K562 (cell line): Measurements from ENCODE around the gene OR4D2. TPM values are rescaled to one million over a fixed set of nuclear protein-coding genes. Genes with fewer than 3 reads are reported as not detected.

Source experiments
- DNMT1 ChIP-seq: fragments of 450-650 bp; IDR thresholded peaks from 2 replicates; pipeline ENCODE4 v1.6.1; 2016; ENCODE audit warnings: antibody characterized with exemption, mild to moderate bottlenecking
- GATA2 ChIP-seq: sonication (generic); formaldehyde crosslinking; IDR thresholded peaks from 2 replicates; pipeline ENCODE4 v1.4.0; 2020; ENCODE audit warnings: mild to moderate bottlenecking, missing genetic modification reagents
- HNRNPLL ChIP-seq: fragments of 200-400 bp; formaldehyde crosslinking; IDR thresholded peaks from 2 replicates; pipeline ENCODE4 v1.6.1; 2017; ENCODE audit warnings: low read length, low read depth, mild to moderate bottlenecking; ENCODE audit not compliant: poor library complexity, severe bottlenecking
- JUNB ChIP-seq: fragments of 450-650 bp; formaldehyde crosslinking; conservative IDR thresholded peaks from 2 replicates; pipeline ENCODE4 v1.4.0; 2020; ENCODE audit warnings: mild to moderate bottlenecking
- NFXL1 ChIP-seq: fragments of 450-650 bp; formaldehyde crosslinking; IDR thresholded peaks from 2 replicates; pipeline ENCODE4 v1.4.0; 2021; ENCODE audit warnings: mild to moderate bottlenecking
- NR2C2 ChIP-seq, 2 experiments: fragments of 200-800 bp in 1 of 2; sonication (Bioruptor generic) in 1 of 2; sonication (generic) in 1 of 2; formaldehyde crosslinking in 1 of 2; IDR thresholded peaks; 2 replicates each; pipeline versions ENCODE4 v1.6.1 to v1.8.0; 2016 to 2022; ENCODE audit warnings: mild to moderate bottlenecking in 1 of 2, missing compliant biosample characterization in 1 of 2, missing genetic modification characterization in 1 of 2, missing genetic modification reagents in 1 of 2
- POLR2AphosphoS5 ChIP-seq: IDR thresholded peaks from 2 replicates; pipeline ENCODE4 v1.6.1; 2011; ENCODE audit warnings: mild to moderate bottlenecking, low read depth, low read length, moderate library complexity; ENCODE audit not compliant: control insufficient read depth, insufficient read depth
- RFX7 ChIP-seq: fragments of 250-450 bp; sonication (Bioruptor Pico); IDR thresholded peaks from 2 replicates; pipeline ENCODE4 v1.5.1; 2021; ENCODE audit warnings: mild to moderate bottlenecking
- SREBF2 ChIP-seq: sonication (generic); formaldehyde crosslinking; IDR thresholded peaks from 2 replicates; pipeline ENCODE4 v1.4.0; 2020; ENCODE audit warnings: mild to moderate bottlenecking, missing genetic modification reagents
- ZNF12 ChIP-seq: sonication (generic); formaldehyde crosslinking; IDR thresholded peaks from 2 replicates; pipeline ENCODE4 v1.4.0; 2020; ENCODE audit warnings: mild to moderate bottlenecking, missing genetic modification reagents
- ZNF121 ChIP-seq: sonication (generic); formaldehyde crosslinking; conservative IDR thresholded peaks from 2 replicates; pipeline ENCODE4 v1.8.0; 2022; ENCODE audit warnings: missing genetic modification reagents
- ZNF584 ChIP-seq: fragments of 200-800 bp; sonication (Bioruptor generic); IDR thresholded peaks from 2 replicates; pipeline ENCODE4 v1.6.1; 2016; ENCODE audit warnings: low read depth, mild to moderate bottlenecking, missing genetic modification characterization, missing compliant biosample characterization
- ZNF699 ChIP-seq: fragments of 250-450 bp; sonication (Bioruptor Pico); IDR thresholded peaks from 2 replicates; pipeline ENCODE4 v1.8.0; 2021; ENCODE audit warnings: mild to moderate bottlenecking, moderate library complexity; ENCODE audit not compliant: insufficient replicate concordance
- polyA plus RNA-seq, 8 experiments: library from polyadenylated mRNA; depleted of rRNA in 4 of 8; stranded (reverse) in 5 of 8; unstranded in 3 of 8; fragments of >200 nt; fragmentation: Nextera tagmentation in 2 of 8; fragmentation: Illumina TruSeq in 1 of 8; extraction: Ambion mirVana in 2 of 8; extraction: Trizol in 1 of 8; gene quantifications; 2 replicates each; pipeline versions ENCODE4 v1.2.1 to v1.2.3, GENCODE V29; 2011 to 2014; ENCODE audit warnings: inconsistent platforms in 1 of 8, missing spikeins in 1 of 8
- total RNA-seq, 7 experiments: library from RNA; depleted of rRNA in 6 of 7; stranded (reverse); fragments of >200 nt in 6 of 7; fragmentation: Illumina TruSeq in 2 of 7; extraction: Trizol in 2 of 7; gene quantifications; 2 replicates each; pipeline versions ENCODE4 v1.2.1 to v1.2.3, GENCODE V29; 2011 to 2021; ENCODE audit warnings: low replicate concordance in 1 of 7
- TF ChIP-seq, protein P1 (sequence below): conservative IDR thresholded peaks from 2 replicates; pipeline ENCODE4 v1.6.1; 2011; ENCODE audit warnings: low read depth, mild to moderate bottlenecking, low read length; ENCODE audit not compliant: control insufficient read depth
- TF ChIP-seq, protein P2 (sequence below): fragments of 450-650 bp; IDR thresholded peaks from 2 replicates; pipeline ENCODE4 v1.6.1; 2017; ENCODE audit warnings: antibody characterized with exemption

Gene OR4D2
- total and polyA plus RNA-seq, 9 of the 15 experiments (the other 6 are each of a cell fraction or from before 2014, with no cell fraction given): not detected

DNA sequence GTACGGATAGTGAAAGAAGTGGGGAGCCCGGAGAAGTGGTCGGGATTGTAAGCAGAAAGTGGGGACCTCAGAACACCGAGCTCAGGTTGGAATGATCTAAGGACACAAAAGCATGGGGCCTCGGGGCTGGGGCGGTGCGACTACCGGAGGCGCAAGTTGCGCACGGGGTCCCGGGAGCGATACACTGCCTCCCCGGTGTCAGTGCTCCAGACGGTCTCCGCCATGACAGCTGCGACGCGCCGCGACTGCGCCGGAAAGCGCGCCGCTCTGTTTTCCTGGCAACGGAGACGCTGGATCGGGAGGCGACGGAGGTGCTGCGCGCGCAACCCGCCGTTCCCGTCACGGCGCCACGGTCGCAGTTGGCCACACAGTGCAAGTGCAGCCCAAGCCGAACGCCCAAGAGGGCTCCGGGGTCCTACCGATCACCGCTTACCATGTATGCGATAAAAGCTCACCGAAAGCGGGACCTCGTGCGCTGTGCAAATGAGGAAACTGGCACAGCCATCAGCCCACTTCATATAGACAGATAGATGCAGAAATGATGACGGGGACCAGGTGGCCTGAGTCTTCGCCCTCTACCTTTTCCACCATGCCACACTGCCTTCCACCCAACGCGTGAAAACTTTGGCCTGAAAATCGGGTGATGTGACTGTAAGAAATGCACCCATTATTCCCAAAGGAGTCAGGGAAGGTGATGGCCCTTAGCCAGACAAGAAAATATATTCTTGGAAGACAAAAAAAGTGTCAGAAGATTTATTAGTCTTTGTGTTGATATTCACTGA lies 52.4 kb downstream of the OR4D2 start, which contains the start of gene MKS1 (continued):
- no peak for TF ChIP-seq NR2C2 (CRISPR knock-in tag; IDR thresholded peaks at IDR 0.05)
- no peak for TF ChIP-seq NR2C2 (tag; IDR thresholded peaks at IDR 0.05)
- no peak for TF ChIP-seq ZNF121 (CRISPR knock-in tag)
- no peak for TF ChIP-seq JUNB
- TF ChIP-seq, protein P1, sequence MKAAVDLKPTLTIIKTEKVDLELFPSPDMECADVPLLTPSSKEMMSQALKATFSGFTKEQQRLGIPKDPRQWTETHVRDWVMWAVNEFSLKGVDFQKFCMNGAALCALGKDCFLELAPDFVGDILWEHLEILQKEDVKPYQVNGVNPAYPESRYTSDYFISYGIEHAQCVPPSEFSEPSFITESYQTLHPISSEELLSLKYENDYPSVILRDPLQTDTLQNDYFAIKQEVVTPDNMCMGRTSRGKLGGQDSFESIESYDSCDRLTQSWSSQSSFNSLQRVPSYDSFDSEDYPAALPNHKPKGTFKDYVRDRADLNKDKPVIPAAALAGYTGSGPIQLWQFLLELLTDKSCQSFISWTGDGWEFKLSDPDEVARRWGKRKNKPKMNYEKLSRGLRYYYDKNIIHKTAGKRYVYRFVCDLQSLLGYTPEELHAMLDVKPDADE: peak; percentile 80
- TF ChIP-seq, protein P2, sequence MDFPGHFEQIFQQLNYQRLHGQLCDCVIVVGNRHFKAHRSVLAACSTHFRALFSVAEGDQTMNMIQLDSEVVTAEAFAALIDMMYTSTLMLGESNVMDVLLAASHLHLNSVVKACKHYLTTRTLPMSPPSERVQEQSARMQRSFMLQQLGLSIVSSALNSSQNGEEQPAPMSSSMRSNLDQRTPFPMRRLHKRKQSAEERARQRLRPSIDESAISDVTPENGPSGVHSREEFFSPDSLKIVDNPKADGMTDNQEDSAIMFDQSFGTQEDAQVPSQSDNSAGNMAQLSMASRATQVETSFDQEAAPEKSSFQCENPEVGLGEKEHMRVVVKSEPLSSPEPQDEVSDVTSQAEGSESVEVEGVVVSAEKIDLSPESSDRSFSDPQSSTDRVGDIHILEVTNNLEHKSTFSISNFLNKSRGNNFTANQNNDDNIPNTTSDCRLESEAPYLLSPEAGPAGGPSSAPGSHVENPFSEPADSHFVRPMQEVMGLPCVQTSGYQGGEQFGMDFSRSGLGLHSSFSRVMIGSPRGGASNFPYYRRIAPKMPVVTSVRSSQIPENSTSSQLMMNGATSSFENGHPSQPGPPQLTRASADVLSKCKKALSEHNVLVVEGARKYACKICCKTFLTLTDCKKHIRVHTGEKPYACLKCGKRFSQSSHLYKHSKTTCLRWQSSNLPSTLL: no peak
- no peak for TF ChIP-seq GATA2 (CRISPR knock-in tag)
- TF ChIP-seq ZNF12 (CRISPR knock-in tag): no peak
- no peak for TF ChIP-seq RFX7
- no peak for TF ChIP-seq ZNF699 (CRISPR knock-in tag)
- no peak for TF ChIP-seq SREBF2
- peak; percentile 91 for TF ChIP-seq HNRNPLL
- TF ChIP-seq NFXL1 (CRISPR knock-in tag): no peak
- no peak for TF ChIP-seq DNMT1
- TF ChIP-seq ZNF584 (CRISPR knock-in tag): peak; percentile 88
- peak; percentile 83 for TF ChIP-seq POLR2AphosphoS5
